ENCODE measurements around the gene SLC41A3.

DNA sequence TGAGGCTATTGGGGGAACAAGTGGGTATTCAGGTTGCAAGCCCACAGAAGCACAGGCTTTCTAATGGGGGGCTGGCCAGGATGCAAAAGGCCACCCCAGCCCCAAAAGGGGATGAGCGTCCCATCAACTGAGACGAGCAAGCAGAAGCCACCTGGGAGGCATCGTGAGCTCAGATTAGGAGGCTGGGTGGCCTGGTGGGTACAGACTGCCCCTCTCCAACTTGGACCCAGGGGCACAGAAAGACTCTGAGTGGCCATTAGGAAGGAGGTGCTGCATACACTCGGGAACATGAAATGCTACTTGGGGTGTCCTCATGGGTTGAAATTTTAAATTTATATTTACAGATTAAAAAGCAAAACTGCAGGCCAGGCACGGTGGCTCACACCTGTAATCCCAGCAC, 29.1 kb downstream of the SLC41A3 start:
- TF ChIP-seq CTCF (IDR thresholded peaks at IDR 0.05; ENCODE audit: low read length) (no peak), EZH2 (IDR thresholded peaks at IDR 0.05; ENCODE audit: borderline replicate concordance, low read length) (no peak)
